Measurements from ENCODE around the gene SLC24A1. TPM values are rescaled to one million over a fixed set of nuclear protein-coding genes. Genes with fewer than 3 reads are reported as not detected.

The SLC24A1 gene
- total RNA-seq, 1 experiment from 2014 or later, result 13.0 TPM

- no peak overlapping the region for H3K4me3 ChIP-seq (ENCODE audit: low read depth in 2 of 2, low read length in 2 of 2)
- TF ChIP-seq SIN3A (IDR thresholded peaks at IDR 0.05; ENCODE audit: borderline replicate concordance, insufficient read depth, low read depth, low read length), result no peak
- no peak for TF ChIP-seq CTCF (IDR thresholded peaks at IDR 0.05)
- TF ChIP-seq REST (IDR thresholded peaks at IDR 0.05; ENCODE audit: insufficient read depth in 1 of 2, low read depth in 2 of 2, low read length in 1 of 2), result no peak
- no peak for TF ChIP-seq TCF7L2 (IDR thresholded peaks at IDR 0.05; ENCODE audit: low read depth, low read length)
- TF ChIP-seq POLR2AphosphoS5 (IDR thresholded peaks at IDR 0.05; ENCODE audit: low read depth, low read length), result no peak
- peaks cover 14% of the 10 kb centered on the region; the same call in 1 of the 2 replicates for H3K36me3 ChIP-seq (ENCODE audit: control insufficient read depth, insufficient read depth, low read length)
- ChIA-PET CTCF (no interaction called here), POLR2A (no interaction called here)
- H3K27me3 ChIP-seq (ENCODE audit: control insufficient read depth, insufficient read depth, low read length), result no peaks in the 10 kb centered on the region
- in situ Hi-C loops (cut with HindIII; ENCODE audit: low pct_unique_long_range_greater_than_20kb, low sequenced_read_pairs), result no loop called here
- H3K4me1 ChIP-seq (ENCODE audit: control insufficient read depth, insufficient read depth, low read length), result peaks cover 9% of the 10 kb centered on the region; the same call in 1 of the 2 replicates
- ATAC-seq (peak; percentile 20; the same call in 1 of the 2 replicates), DNase-seq (ENCODE audit: low read depth, low spot score) (no peak)
- no peak overlapping the region for H3K27ac ChIP-seq (ENCODE audit: low read length)
- intact Hi-C loops (cut with micrococcal nuclease; ENCODE audit: unreplicated experiment), result no loop called here
- H3K9me3 ChIP-seq (ENCODE audit: control insufficient read depth, insufficient read depth, low read depth, low read length), result no peaks in the 10 kb centered on the region
- no TSS peak for BruUV-seq (replicated peaks)
Observed at GRCh38 chr15:65576664-65577063, 45.1 kb upstream of the SLC24A1 start.

GRCh38 chr15:65577129-65577996 is 44.4 kb upstream of the SLC24A1 start:
- H3K27ac ChIP-seq (ENCODE audit: low read length), result no peak overlapping the region

More at GRCh38 chr15:65577129-65577996, 44.4 kb upstream of the SLC24A1 start:
- in situ Hi-C loops (cut with HindIII; ENCODE audit: low pct_unique_long_range_greater_than_20kb, low sequenced_read_pairs) (no loop called here), intact Hi-C loops (cut with micrococcal nuclease; ENCODE audit: unreplicated experiment) (no loop called here)
- H3K4me1 ChIP-seq (ENCODE audit: control insufficient read depth, insufficient read depth, low read length), result peaks cover 9% of the 10 kb centered on the region; the same call in 1 of the 2 replicates
- no peaks in the 10 kb centered on the region for H3K27me3 ChIP-seq (ENCODE audit: control insufficient read depth, insufficient read depth, low read length)
- ChIA-PET POLR2A (no interaction called here), CTCF (no interaction called here)
- BruUV-seq (replicated peaks), result TSS peak; percentile 93
- no peaks in the 10 kb centered on the region for H3K9me3 ChIP-seq (ENCODE audit: control insufficient read depth, insufficient read depth, low read depth, low read length)
- TF ChIP-seq CTCF (IDR thresholded peaks at IDR 0.05) (no peak), POLR2AphosphoS5 (IDR thresholded peaks at IDR 0.05; ENCODE audit: low read depth, low read length) (no peak), TCF7L2 (IDR thresholded peaks at IDR 0.05; ENCODE audit: low read depth, low read length) (no peak), REST (IDR thresholded peaks at IDR 0.05; ENCODE audit: insufficient read depth in 1 of 2, low read depth in 2 of 2, low read length in 1 of 2) (no peak), SIN3A (IDR thresholded peaks at IDR 0.05; ENCODE audit: borderline replicate concordance, insufficient read depth, low read depth, low read length) (no peak)
- no peak for DNase-seq (ENCODE audit: low read depth, low spot score)
- ATAC-seq, result no peak
- peaks cover 10% of the 10 kb centered on the region; the same call in 1 of the 2 replicates for H3K36me3 ChIP-seq (ENCODE audit: control insufficient read depth, insufficient read depth, low read length)
- no peak overlapping the region for H3K4me3 ChIP-seq (ENCODE audit: low read depth in 2 of 2, low read length in 2 of 2)

All from Panc1 (cell line).